ENCODE data around the gene SLC1A2.

- TF ChIP-seq POLR2A (IDR thresholded peaks at IDR 0.05) = no peak
- TF ChIP-seq CTCF (IDR thresholded peaks at IDR 0.05) = no peak
- TF ChIP-seq POLR2AphosphoS5 (IDR thresholded peaks at IDR 0.05) = no peak
These were observed 180.5 kb downstream of the SLC1A2 start for GRCh38 chr11:35238882-35239281.

All from breast epithelium (tissue), 3 donors.